ENCODE measurements around the gene CACNA2D4.

DNA sequence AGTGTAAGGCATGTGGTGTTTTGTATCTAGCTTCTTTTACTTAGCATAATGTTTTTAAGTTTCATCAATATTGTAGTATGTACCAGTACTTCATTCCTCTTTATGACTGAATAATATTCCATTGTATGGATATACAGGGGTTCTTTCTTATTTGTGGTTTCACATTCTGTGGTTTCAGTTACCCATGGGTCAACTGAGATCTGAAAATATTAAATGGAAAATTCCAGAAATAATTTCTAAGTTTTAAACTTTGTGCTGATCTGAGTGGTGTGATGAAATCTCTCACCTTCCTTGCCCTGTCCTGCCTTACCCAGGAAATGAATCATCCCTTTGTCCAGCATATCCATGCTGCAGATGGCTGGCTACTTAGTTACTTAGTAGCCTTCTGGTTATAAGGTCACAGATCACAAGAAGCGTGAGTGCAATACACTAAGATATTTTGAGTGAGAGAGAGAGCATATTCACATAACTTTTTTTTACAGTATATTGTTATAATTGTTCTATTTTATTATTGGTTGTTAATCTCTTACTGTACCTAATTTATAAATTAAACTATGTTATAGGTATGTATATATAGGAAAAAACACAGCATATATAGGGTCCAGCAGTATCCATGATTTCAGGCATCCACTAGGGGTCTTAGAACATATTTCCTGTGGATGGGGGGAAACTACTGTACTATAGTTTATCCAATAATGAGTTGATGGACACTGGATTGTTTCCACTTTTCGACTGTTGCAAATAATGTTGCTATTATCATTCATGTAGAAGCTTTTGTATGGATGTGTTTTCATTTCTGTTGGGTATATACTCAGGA lies 157.7 kb downstream of the CACNA2D4 start:
- TF ChIP-seq CTCF (conservative IDR thresholded peaks at IDR 0.05) (no peak), ZFX (IDR thresholded peaks at IDR 0.05) (no peak)
